Body of pancreas (tissue), 4 donors: ENCODE data around the gene GRIN2C. TPM values are rescaled to one million over a fixed set of nuclear protein-coding genes. Genes with fewer than 3 reads are reported as not detected.

ENCODE experiments used
- ATAC-seq: fragments of 150-250 bp; one replicate; pipeline ENCODE4 v1.9.1; 2016
- DNase-seq, 4 donors: peaks; one replicate each; pipeline ENCODE4 v3.0.0-alpha.2; 2019
- H3K27ac ChIP-seq, 4 donors: fragments of 200-600 bp; sonication (generic); 1 replicate in 3 of 4; 2 replicates in 1 of 4; pipeline versions ENCODE4 v1.5.1 to v1.6.1; 2016 to 2019; ENCODE audit warnings: mild to moderate bottlenecking in 1 of 4, mixed read lengths in 1 of 4, moderate library complexity in 1 of 4
- H3K27me3 ChIP-seq, 2 donors: fragments of 200-600 bp; sonication (generic); one replicate each; pipeline ENCODE4 v1.6.0; 2016; ENCODE audit warnings: mild to moderate bottlenecking in 1 of 2
- H3K36me3 ChIP-seq, 2 donors: fragments of 200-600 bp; sonication (generic); replicated peaks in 1 of 2; 2 replicates each; pipeline ENCODE4 v1.5.1; 2016; ENCODE audit warnings: low read depth in 2 of 2; ENCODE audit not compliant: insufficient read depth in 1 of 2
- H3K4me1 ChIP-seq: fragments of 200-600 bp; sonication (generic); one replicate; pipeline ENCODE4 v1.6.0; 2016
- H3K4me3 ChIP-seq, 2 donors: fragments of 200-600 bp; sonication (generic); 1 replicate in 1 of 2; 2 replicates in 1 of 2; pipeline ENCODE4 v1.5.1; 2016 to 2019
- H3K9me3 ChIP-seq, 3 donors: fragments of 200-600 bp; sonication (generic); 1 replicate in 2 of 3; 2 replicates in 1 of 3; pipeline ENCODE4 v1.5.1; 2016
- POLR2A ChIP-seq, 3 donors: fragments of 450-650 bp; IDR thresholded peaks; one replicate each; pipeline ENCODE4 v1.6.1; 2016; ENCODE audit warnings: antibody characterized with exemption in 3 of 3, mild to moderate bottlenecking in 2 of 3
- WGBS, 2 donors: methylation state at CpG; one replicate each; pipeline ENCODE4 v1.1.5; 2017; 5-methylcytosine and 5-hydroxymethylcytosine counted together
- intact Hi-C: fragments of 100-400 bp; cut with DNase I; formaldehyde crosslinking; loops from one replicate; pipeline ENCODE4 v1.15.1; 2023
- total RNA-seq, 2 donors: library from RNA; depleted of rRNA; stranded (reverse); fragments of >200 nt; gene quantifications; one replicate each; pipeline ENCODE4 v1.1.0, GENCODE V29; 2016
- TF ChIP-seq, protein P1 (sequence below), 7 experiments: fragments of 450-650 bp in 4 of 7; fragments of 200-600 bp in 3 of 7; sonication (generic) in 3 of 7; IDR thresholded peaks; one replicate each; pipeline ENCODE4 v1.5.1; 2016 to 2019; ENCODE audit warnings: antibody characterized with exemption in 7 of 7

Gene GRIN2C
- total RNA-seq, 2 donors from 2014 or later: not detected

DNA sequence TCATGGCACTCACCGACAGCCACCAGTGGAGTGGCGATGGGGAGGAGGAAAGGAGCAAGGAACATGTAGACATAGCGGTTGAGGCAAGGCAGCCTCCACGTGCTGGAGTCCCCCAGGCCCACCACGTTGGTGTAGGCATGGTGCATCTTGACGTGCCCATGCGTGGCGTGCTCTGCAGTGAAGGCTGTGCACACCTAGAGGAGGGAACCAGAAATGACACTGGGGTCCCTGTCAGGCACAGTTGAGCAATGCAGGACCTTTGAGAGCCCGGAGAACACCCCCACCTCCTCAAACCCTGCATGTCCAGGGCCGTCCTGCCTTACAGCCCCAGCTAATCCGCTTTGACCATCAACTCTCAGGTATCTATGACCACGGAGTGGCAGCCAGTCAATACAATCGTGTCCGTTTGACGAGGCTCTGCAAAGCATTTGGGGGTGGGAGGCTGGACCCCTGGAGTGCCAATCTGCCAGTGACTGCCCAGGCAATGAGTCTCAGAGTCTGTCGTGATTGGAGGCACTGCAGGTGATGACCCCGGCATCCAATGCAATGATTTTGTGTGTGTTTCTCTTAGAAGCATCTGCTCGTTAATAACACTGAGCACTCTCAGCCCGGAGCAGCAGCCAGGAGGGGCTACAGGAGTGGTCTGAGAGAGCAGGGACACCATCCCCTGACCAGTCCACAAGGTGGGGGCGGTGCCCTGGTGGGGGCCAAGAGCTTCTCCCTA lies 23.0 kb upstream of the GRIN2C start:
- 59 to 67% methylated on average over 12 to 19 of the region's 20 CpGs for WGBS, 2 donors
- no peaks in the 10 kb centered on the region for H3K27me3 ChIP-seq
- H3K4me3 ChIP-seq: no peak overlapping the region
- H3K4me1 ChIP-seq: peaks cover 11% of the 10 kb centered on the region
- DNase-seq (no peak), ATAC-seq (no peak)
- TF ChIP-seq, protein P1, sequence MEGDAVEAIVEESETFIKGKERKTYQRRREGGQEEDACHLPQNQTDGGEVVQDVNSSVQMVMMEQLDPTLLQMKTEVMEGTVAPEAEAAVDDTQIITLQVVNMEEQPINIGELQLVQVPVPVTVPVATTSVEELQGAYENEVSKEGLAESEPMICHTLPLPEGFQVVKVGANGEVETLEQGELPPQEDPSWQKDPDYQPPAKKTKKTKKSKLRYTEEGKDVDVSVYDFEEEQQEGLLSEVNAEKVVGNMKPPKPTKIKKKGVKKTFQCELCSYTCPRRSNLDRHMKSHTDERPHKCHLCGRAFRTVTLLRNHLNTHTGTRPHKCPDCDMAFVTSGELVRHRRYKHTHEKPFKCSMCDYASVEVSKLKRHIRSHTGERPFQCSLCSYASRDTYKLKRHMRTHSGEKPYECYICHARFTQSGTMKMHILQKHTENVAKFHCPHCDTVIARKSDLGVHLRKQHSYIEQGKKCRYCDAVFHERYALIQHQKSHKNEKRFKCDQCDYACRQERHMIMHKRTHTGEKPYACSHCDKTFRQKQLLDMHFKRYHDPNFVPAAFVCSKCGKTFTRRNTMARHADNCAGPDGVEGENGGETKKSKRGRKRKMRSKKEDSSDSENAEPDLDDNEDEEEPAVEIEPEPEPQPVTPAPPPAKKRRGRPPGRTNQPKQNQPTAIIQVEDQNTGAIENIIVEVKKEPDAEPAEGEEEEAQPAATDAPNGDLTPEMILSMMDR (IDR thresholded peaks at IDR 0.05): no peak
- TF ChIP-seq POLR2A (IDR thresholded peaks at IDR 0.05): no peak
- H3K36me3 ChIP-seq: no peaks in the 10 kb centered on the region
- H3K27ac ChIP-seq: no peak overlapping the region
- no peaks in the 10 kb centered on the region for H3K9me3 ChIP-seq
- intact Hi-C loops: no loop called here

DNA sequence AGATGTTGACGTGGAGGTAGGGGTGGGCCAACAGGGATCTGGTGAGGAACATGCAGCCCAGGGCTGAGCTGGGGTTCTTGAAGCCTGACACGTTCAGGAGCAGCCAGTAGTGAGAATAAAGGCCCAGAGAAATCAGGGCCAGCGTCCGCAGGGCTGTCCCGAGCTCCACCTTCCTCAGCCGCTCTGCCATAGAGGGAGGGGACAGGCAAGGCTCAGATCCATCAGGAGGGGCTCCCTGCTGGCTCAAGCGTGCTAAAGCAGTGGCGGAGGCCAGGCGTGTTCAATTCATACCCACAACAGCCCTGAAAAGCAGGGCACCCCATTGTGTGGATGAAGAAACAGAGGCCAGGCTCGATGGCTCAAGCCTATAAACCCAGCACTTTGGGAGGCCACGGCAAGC lies 21.4 kb upstream of the GRIN2C start:
- no peak overlapping the region for H3K27ac ChIP-seq
- H3K4me1 ChIP-seq: peaks cover 27% of the 10 kb centered on the region
- no peak overlapping the region for H3K4me3 ChIP-seq
- H3K9me3 ChIP-seq: no peaks in the 10 kb centered on the region
- WGBS, 2 donors: 82 to 100% methylated on average over 1 to 11 of the region's 11 CpGs
- no peak for TF ChIP-seq POLR2A (IDR thresholded peaks at IDR 0.05)
- TF ChIP-seq, protein P1 (IDR thresholded peaks at IDR 0.05): no peak
- no peaks in the 10 kb centered on the region for H3K27me3 ChIP-seq
- H3K36me3 ChIP-seq: no peaks in the 10 kb centered on the region
- ATAC-seq (no peak), DNase-seq (no peak)
- intact Hi-C loops: no loop called here

DNA sequence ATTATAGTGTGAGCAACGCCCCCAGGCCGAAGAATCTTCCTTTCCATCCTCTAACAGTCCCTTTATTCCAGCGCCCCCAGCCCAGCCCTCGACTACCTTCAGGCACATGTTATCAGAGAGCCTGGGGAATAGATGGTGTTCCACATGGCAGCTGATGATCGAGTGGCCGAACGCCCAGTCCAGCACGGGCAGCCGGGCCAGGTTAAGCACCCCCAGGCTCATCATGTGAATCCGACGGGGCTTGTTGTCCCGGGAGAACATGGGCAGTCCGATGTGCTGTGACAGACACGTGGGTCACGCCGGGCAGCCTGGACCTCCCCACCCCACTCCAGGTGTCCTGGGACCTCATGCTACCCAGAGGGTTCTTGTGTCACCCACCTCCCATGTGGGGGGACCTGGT lies 19.6 kb upstream of the GRIN2C start:
- Histone ChIP-seq H3K27ac (no peak overlapping the region), H3K27me3 (no peaks in the 10 kb centered on the region), H3K4me3 (no peak overlapping the region), H3K4me1 (peaks cover 42% of the 10 kb centered on the region), H3K36me3 (no peaks in the 10 kb centered on the region), H3K9me3 (no peaks in the 10 kb centered on the region)
- no peak for TF ChIP-seq POLR2A (IDR thresholded peaks at IDR 0.05)
- TF ChIP-seq, protein P1 (IDR thresholded peaks at IDR 0.05): no peak
- WGBS, 2 donors: 81% methylated on average over 4 to 11 of the region's 16 CpGs
- intact Hi-C loops: no loop called here
- no peak for ATAC-seq
- no peak for DNase-seq

DNA sequence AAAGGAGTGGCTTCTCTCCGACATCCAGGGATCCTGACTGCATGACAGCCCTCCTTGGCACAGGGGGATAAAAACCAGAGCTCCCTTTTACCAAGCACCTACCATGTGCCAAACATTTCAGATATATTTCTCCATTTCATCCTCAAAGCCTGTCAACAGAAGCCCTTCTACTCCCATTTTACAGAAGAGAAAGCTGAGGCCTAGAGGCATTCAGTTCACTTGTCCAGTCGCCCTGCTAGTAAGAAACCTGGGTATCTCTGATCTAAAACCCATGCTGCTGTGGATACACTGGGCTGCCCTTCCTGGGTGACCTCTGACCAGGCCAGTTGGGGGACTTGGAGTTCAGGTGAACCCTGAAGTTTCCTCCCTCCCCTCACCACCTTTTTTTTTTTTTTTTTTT lies 19.0 kb upstream of the GRIN2C start:
- H3K4me1 ChIP-seq: peaks cover 49% of the 10 kb centered on the region
- TF ChIP-seq, protein P1 (IDR thresholded peaks at IDR 0.05): no peak
- TF ChIP-seq POLR2A (IDR thresholded peaks at IDR 0.05): no peak
- DNase-seq: no peak
- WGBS, 2 donors: 85 to 94% methylated on average over 2 of the region's 2 CpGs
- no peaks in the 10 kb centered on the region for H3K36me3 ChIP-seq
- no peaks in the 10 kb centered on the region for H3K27me3 ChIP-seq
- intact Hi-C loops: no loop called here
- no peak overlapping the region for H3K4me3 ChIP-seq
- no peaks in the 10 kb centered on the region for H3K9me3 ChIP-seq
- no peak for ATAC-seq
- no peak overlapping the region for H3K27ac ChIP-seq
